CD4-positive, alpha-beta T cell treated with Interleukin-6 for 4 hours (primary cell): Measurements from ENCODE around the gene TYW1B.
"Not testable (repeated sequence)": the region's sequence is repeated elsewhere in the genome, so short reads cannot be mapped to it uniquely, and the experiment has no call there.

Experiments
- DNase-seq: peaks from one replicate; pipeline ENCODE4 v3.0.0-alpha.2; 2020; ENCODE audit warnings: mixed read lengths

TYW1B gene

DNA sequence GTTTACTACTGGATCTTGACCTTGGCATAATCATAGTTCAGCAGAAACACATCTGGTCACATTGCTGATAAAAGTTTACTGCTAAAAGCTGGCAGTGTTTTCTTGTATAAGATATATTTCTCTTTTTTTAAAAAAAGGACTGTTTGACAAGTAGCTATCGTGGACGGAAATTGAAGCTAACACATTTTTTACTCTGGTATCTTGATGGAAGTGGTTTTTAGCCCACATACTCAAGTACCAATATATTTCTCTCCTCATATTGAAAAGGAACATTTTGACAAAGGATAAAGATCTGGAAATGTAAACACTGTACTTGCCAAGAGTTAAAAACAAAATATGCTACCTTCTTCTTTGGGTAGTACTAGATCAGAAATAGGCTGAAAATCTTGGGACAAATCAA lies 137.8 kb downstream of the TYW1B start:
- not testable (repeated sequence) for DNase-seq

DNA sequence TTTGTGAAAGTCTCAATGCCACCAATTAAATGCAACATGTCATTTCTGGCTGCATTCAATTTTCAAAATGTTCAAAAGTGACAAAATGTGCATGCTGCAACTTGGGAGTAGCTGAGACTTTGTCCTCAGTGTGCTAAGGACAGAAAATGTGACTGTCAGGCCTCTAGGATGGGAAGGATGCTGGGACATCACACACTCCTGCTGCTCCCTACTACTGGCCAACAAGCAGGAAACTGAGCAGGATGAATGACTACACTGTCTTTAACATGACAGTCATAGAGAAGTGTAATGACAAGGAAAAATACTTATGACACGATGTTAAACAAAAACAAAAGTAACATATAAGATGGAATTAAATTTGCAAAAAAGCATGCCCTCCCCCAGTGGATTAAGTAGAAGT lies 138.7 kb downstream of the TYW1B start:
- not testable (repeated sequence) for DNase-seq

GRCh38 chr7:72681211-72681610 lies 146.8 kb downstream of the TYW1B start:
- DNase-seq: not testable (repeated sequence)

GRCh38 chr7:72676880-72677279 lies 151.1 kb downstream of the TYW1B start:
- not testable (repeated sequence) for DNase-seq

- not testable (repeated sequence) for DNase-seq
Observed at GRCh38 chr7:72676086-72676690, 151.8 kb downstream of the TYW1B start.

DNA sequence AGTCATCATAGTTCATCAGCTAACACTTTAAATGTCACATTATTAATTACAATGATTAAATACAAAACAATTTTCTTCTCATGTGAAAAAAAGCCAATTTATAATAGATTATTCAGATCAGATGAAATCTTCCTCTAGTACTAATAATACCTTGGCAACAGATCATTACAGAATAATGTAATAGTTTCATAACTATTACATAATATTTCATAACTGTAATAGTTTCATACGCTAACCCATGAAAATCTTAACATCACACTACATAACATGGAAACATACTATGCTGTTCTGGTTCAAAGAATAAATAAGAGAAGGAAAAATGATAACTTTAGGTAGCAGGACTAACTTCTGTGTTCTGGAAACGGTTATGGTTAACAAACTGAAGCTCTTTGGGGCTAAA lies 152.3 kb downstream of the TYW1B start:
- not testable (repeated sequence) for DNase-seq

- no peak for DNase-seq
Observed at GRCh38 chr7:72674394-72674793, 153.6 kb downstream of the TYW1B start.

GRCh38 chr7:72670850-72671249 lies 157.2 kb downstream of the TYW1B start:
- not testable (repeated sequence) for DNase-seq

GRCh38 chr7:72668435-72668834 lies 159.6 kb downstream of the TYW1B start:
- not testable (repeated sequence) for DNase-seq

GRCh38 chr7:72667049-72667448 lies 161.0 kb downstream of the TYW1B start:
- not testable (repeated sequence) for DNase-seq

GRCh38 chr7:72648574-72648973 lies 179.4 kb downstream of the TYW1B start:
- peak; percentile 5 for DNase-seq

DNA sequence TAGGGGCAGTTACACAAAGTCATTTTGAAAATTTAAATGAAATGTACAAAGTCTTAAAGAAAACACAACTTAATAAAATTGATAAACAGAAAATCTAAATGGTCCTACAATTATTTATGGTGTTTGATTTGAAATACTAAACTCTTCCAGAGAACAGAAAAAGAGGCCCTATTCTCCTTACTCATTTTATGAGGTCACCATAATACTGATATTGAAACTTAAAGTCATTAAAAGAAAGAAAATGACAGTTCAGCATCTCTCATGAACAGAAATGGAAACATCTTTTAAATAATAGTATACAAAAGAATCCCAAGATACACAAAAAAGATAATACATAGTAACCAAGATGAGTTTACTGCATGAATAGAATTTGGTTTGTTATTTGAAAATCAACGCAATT lies 184.3 kb downstream of the TYW1B start:
- not testable (repeated sequence) for DNase-seq

- DNase-seq: not testable (repeated sequence)
Observed at GRCh38 chr7:72641485-72642248, 186.3 kb downstream of the TYW1B start.

DNA sequence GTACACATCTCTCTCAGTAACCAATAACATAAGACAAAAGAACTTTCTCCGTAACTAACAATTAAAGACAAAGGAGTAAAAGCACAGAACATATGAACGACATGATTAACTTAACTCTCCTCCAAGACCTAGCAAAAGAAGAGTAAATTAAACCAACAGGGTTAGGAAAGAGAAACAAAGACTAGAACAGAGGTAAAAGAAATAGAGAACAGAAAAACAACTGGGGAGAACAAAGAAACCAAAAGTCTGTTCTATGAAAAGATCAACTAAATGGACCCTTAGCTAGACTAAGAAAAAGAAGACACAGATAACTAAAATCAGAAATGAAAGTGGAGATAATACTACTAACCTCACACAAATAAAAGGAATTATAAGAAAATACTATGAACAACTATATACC lies 187.3 kb downstream of the TYW1B start:
- not testable (repeated sequence) for DNase-seq

DNA sequence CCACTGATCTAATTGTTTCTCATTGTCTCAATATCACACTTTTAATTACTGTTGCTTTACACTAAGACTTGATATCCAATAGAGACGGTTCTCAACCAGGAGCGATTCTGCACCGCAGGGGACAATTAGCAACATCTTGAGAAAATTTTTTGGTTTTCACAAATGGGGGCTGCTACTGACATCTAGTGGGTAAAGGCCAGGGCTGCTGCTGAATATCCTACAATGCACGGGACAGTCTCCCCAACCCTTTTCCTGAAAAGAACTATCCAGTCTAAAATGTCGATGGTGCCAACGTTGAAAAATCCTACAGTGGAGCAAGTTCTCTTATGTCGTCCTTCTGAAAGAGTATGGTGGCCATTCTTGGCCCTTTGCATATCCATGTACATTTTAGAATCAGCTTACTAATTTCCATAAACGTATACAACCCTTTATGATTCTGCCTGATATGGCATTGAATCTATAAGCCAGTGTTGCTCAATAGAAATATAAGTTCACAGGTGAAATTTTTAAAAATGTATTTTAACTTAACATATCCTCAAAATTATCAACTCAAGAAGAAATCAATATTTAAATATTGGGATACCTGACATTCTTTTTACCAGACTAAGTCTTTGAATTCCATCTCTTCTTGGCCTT lies 192.6 kb downstream of the TYW1B start:
- DNase-seq: not testable (repeated sequence)

DNA sequence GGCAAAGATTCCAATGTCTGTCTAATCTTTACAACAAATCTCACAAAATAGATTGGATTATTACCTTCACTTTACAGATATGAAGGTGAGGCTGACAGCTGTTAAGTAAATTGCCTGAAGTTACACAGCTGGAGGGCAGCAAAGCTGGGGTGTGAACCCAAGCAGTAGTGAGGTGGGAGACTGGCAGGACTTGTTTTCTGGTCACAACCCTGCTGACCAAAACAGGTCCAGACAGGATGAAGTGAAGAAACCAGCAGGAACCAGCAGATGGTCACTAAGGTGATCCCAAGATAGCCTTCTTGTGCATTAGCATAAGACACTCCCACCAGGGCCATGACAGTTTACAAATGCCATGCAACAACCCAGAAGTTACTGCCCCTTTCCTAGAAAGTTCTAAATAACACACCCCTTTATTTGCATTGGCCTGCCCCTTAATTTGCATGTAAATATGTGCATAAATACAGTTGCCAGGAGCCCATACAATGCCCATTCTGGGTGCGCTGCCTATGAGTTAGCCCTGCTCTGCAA lies 195.2 kb downstream of the TYW1B start:
- DNase-seq: not testable (repeated sequence)

DNA sequence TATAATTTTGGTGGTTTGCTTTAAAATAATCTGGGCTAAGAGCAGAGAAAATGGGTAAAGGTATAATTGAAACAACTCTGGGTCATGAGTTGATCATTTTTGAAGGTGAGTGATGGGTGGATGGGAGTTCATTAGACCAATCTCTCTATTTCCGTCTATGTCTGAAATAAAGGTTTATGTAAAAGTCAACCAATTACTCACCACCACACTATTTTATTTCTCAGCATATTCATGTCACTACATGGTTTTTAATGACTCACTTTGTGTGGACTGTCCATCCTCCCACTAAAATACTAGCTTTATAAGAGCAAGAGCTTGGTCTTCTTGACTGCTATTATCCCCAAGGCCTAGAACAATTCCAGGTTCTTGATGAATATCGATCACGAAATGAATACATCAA lies 199.6 kb downstream of the TYW1B start:
- not testable (repeated sequence) for DNase-seq

DNA sequence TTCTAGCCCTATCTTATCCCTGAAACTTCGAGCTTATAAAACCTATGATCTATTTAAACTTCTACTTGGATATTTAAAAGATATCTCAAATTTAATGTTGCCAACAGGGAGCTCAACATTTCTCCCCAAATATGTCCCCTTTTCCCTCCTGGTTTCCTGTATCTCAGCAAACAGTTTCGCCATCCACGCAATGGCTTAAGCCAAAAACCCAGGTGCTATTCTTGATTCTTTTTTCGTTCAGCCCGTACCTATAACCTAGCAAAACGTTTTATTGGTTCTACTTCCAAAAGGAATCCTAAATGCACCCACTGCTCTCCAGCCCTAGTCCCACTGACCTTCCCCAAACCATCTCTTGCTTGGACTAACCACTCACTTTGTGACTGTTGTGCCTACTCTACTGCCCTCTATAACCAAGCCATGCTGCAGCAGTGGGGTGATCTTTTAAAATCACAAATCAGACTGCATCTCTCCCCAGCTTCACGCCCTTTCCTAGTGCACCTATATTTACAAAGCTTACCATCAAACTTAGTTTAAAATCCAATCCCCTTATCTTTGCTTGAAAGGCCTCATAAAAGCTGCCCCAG lies 201.5 kb downstream of the TYW1B start:
- DNase-seq: not testable (repeated sequence)

DNA sequence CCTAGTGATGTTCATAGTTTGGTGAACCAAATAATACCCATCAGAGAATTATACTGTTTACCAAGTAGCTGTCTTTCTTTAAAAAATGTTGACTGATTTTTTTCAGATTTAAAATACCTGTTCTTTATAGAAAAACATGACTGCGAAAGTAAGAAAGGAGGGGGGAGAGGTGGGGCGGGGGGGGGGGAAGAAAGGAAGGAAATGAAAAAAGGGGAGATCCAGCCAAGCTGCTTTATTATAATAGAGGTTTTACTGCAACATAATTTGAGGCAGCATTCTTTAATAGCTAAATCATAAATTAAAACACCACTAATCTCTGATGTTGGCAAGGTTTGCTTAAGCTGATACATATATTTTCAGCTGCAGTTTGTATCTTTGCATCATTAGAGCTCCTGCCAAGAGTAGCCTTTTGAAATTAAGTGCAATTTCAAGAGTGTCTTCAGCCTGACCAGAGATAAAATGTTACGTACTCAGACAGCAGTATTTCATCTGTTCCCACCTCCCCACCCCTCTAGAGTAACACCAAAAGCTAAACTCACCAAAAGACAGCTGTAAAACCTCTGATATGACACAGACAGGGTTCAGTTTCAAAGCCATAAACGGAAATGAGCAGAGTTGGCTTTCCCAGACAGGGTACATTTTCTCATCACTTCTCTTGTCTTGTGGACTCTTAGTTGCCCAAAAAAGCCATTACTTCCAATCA lies 202.1 kb downstream of the TYW1B start:
- not testable (repeated sequence) for DNase-seq

- no peak for DNase-seq
Observed at GRCh38 chr7:72622532-72622931, 205.5 kb downstream of the TYW1B start.

DNA sequence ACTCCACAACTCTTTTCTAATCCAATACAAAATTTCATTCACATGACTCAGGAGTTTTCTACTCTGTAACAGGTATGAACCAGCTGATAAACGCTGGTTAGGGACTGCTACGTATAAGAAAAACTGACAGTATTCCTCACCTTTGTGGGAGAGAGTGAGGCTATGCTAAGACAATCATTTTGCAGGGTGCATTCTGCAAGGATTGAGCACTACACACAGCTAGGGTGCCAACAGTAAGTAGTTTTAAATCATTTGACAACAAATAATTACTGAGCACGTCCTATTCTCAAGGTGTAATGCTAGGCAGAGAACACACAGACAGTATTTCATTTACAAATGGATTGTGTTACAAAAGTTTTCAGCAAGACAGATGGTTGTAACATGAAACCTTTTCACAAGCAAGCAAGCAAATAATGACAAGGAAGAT lies 206.2 kb downstream of the TYW1B start:
- DNase-seq: not testable (repeated sequence)

DNA sequence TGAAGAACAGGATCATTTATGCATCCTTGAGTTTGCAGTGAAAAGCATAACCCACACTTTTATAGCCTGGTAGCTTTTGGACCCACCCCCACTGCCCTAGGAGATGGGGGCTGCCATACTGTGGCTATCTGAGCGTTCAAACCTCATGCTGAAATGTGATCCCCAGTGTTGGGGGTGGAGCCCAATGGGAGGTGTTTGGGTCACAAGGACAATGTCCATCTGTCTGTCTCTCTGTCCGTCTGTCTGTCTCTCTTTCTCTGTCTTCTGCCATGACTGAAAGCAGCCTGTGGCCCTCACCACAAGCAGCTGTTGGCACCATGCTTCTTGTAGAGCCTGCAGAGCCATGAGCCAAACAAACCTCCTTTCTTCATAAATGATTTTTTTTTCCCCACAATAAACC lies 207.1 kb downstream of the TYW1B start:
- not testable (repeated sequence) for DNase-seq
